Tibial nerve (tissue), 3 donors: ENCODE measurements around the gene GCNT2.

Experiments
- POLR2A ChIP-seq, 2 donors: fragments of 450-650 bp; IDR thresholded peaks; one replicate each; pipeline ENCODE4 v1.6.1; 2017; ENCODE audit warnings: antibody characterized with exemption in 2 of 2, mild to moderate bottlenecking in 2 of 2, moderate library complexity in 2 of 2
- TF ChIP-seq, protein P1 (sequence below), 5 experiments: fragments of 200-600 bp in 3 of 5; fragments of 450-650 bp in 2 of 5; sonication (generic) in 3 of 5; IDR thresholded peaks; one replicate each; pipeline ENCODE4 v1.5.1; 2016 to 2019; ENCODE audit warnings: antibody characterized with exemption in 5 of 5, mild to moderate bottlenecking in 3 of 5, moderate library complexity in 2 of 5

DNA sequence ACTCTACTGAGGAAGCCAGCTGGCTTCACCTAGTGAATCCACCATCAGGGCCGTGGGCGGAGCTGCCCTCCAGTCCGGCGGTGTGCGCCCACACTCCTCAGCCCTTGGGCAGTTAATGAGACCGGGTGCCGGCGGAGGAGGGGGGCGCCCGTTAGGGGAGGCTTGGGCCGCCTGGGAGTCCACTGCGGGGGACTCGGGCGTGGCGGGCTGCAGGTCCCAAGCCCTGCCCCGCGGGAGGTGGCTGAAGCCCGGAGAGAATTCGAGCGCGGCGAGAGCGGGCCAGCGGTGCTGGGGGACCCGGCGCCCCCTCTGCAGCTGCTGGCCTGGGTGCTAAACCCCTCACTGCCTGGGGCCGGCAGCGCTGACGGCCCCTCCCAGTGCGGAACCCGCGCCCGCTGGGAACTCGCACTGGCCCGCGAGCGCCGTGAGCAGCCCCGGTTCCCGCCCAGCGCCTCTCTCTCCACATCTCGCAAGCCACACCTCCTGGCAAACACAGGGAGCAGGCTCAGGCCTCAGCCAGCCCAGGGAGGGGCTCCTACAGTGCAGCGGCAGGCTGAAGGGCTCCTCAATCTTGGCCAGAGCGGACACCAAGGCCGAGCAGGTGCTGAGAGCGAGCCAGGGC lies 38.4 kb upstream of the GCNT2 start:
- TF ChIP-seq, protein P1, sequence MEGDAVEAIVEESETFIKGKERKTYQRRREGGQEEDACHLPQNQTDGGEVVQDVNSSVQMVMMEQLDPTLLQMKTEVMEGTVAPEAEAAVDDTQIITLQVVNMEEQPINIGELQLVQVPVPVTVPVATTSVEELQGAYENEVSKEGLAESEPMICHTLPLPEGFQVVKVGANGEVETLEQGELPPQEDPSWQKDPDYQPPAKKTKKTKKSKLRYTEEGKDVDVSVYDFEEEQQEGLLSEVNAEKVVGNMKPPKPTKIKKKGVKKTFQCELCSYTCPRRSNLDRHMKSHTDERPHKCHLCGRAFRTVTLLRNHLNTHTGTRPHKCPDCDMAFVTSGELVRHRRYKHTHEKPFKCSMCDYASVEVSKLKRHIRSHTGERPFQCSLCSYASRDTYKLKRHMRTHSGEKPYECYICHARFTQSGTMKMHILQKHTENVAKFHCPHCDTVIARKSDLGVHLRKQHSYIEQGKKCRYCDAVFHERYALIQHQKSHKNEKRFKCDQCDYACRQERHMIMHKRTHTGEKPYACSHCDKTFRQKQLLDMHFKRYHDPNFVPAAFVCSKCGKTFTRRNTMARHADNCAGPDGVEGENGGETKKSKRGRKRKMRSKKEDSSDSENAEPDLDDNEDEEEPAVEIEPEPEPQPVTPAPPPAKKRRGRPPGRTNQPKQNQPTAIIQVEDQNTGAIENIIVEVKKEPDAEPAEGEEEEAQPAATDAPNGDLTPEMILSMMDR (IDR thresholded peaks at IDR 0.05): no peak
- TF ChIP-seq POLR2A (IDR thresholded peaks at IDR 0.05): no peak
